GM12865 (cell line): ENCODE data around the gene SCARB1.

Experiments used
- DNase-seq: peaks from one replicate; pipeline ENCODE4 v3.0.0; 2010; ENCODE audit warnings: low read depth
- H3K4me3 ChIP-seq: 2 replicates; pipeline ENCODE4 v1.5.1; 2011; ENCODE audit warnings: mild to moderate bottlenecking, low read depth, low read length, control low read depth
- TF ChIP-seq, protein P1 (sequence below): IDR thresholded peaks from 2 replicates; pipeline ENCODE4 v1.5.1; 2011; ENCODE audit warnings: low read length, control low read depth, low read depth, inconsistent platforms; ENCODE audit not compliant: insufficient read depth; ENCODE audit errors: missing control alignments

SCARB1 gene

DNA sequence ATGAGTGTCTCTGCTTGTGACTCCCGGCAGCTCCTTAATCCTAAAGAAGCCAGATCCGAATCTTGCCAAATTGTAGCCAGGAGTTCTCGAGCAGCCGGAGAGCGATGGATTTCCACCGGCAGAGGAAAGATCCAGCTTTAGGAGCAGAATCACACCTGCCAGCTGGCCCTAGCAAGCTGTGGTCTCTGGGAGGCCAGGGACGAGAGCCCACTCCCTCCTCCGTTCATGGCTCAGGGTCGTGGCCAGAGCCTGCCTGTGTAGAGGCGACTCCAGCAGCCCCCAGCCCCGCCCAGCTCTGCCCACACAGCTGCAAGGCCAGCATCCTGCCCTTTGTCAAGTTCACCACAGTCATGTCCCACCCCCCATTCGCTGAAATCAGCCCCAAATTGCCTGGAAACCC is 121.0 kb downstream of the SCARB1 start:
- H3K4me3 ChIP-seq: no peak overlapping the region
- TF ChIP-seq, protein P1, sequence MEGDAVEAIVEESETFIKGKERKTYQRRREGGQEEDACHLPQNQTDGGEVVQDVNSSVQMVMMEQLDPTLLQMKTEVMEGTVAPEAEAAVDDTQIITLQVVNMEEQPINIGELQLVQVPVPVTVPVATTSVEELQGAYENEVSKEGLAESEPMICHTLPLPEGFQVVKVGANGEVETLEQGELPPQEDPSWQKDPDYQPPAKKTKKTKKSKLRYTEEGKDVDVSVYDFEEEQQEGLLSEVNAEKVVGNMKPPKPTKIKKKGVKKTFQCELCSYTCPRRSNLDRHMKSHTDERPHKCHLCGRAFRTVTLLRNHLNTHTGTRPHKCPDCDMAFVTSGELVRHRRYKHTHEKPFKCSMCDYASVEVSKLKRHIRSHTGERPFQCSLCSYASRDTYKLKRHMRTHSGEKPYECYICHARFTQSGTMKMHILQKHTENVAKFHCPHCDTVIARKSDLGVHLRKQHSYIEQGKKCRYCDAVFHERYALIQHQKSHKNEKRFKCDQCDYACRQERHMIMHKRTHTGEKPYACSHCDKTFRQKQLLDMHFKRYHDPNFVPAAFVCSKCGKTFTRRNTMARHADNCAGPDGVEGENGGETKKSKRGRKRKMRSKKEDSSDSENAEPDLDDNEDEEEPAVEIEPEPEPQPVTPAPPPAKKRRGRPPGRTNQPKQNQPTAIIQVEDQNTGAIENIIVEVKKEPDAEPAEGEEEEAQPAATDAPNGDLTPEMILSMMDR: no peak
- DNase-seq: no peak

DNA sequence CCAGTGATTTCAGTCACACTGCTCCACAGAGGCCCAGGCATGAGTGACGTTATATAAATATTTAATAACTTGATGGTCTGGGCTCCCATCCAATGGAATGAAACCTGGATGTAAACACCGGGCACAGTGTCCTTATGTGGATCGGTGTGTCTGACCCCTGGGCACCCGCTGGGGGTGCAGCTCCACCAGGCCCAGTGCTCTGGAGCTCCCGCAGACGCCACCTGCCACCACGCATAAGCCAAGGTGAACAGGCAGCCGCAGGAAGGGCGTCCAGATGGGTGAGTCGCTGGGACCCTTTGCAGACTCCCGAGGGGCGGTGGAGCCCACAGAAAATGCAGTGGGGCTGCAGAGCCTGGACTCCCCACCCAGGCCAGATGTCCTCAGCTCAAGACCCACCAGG is 121.6 kb downstream of the SCARB1 start:
- no peak overlapping the region for H3K4me3 ChIP-seq
- TF ChIP-seq, protein P1: no peak
- no peak for DNase-seq

GRCh38 chr12:124741211-124741610 is 122.5 kb downstream of the SCARB1 start:
- TF ChIP-seq, protein P1: no peak
- DNase-seq: no peak
- H3K4me3 ChIP-seq: no peak overlapping the region

DNA sequence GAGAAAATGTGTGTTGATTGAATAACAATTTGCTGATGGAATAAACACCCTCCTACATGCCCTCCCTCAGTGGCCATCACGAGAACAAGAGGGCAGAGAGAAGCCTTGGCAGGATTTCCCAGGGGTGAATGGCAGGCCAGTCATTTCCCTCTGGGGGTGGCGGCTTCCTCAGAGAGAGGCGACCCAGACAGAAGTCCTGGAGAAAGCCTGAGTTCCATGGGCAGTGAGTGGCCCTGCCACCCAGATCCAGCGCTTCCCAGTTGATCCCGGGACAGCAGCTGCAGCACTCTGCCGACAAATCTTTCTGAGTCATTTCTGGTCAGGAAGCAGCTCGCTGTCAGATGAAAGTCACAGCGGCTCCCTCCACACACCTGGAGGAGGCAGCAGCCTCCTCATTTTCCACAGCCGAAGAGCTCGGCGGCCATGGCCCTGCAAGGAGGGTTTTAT is 123.0 kb downstream of the SCARB1 start:
- TF ChIP-seq, protein P1: no peak
- peak; percentile 21 for DNase-seq
- no peak overlapping the region for H3K4me3 ChIP-seq

- TF ChIP-seq, protein P1: no peak
- H3K4me3 ChIP-seq: no peak overlapping the region
- no peak for DNase-seq
Measured at GRCh38 chr12:124739953-124740561, 123.6 kb downstream of the SCARB1 start.

- TF ChIP-seq, protein P1: no peak
- no peak overlapping the region for H3K4me3 ChIP-seq
- no peak for DNase-seq
Measured at GRCh38 chr12:124738636-124739467, 124.8 kb downstream of the SCARB1 start.
